Activated CD4-positive, alpha-beta T cell treated with anti-CD3 and anti-CD28 coated beads, Interleukin-2, amount 50 U/mL, for 1 hour (primary cell): Measurements from ENCODE around the gene ZFPM1.

Experiments
- DNase-seq: peaks from one replicate; pipeline ENCODE4 v3.0.0-alpha.2; 2020

Gene ZFPM1

DNA sequence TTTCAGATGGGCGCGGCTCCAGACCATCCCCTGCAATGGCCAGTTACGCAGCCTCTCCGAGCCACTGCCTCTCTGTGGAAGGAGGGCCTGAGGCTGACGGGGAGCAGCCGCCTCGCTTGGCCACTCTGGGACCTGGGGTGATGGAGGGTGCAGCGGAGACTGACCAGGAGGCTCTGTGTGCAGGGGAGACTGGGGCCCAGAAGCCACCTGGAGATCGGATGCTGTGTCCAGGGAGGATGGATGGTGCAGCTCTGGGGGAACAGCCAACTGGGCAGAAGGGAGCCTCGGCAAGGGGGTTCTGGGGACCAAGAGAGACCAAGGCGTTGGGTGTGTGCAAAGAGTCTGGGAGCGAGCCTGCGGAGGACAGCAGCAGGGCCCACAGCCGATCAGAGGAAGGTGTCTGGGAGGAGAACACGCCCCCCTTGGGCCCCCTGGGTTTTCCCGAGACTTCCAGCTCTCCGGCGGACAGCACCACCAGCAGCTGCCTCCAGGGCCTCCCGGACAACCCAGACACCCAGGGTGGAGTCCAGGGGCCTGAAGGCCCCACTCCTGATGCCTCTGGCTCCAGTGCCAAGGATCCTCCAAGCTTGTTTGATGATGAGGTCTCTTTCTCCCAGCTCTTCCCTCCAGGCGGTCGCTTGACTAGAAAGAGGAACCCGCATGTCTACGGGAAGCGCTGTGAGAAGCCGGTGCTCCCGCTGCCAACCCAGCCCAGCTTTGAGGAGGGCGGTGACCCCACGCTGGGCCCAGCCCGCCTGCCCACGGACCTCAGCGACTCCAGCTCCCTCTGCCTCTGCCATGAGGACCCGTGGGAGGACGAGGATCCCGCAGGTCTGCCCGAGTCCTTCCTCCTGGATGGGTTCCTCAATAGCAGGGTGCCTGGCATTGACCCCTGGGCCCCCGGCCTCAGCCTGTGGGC, 17.4 kb upstream of the ZFPM1 start:
- no peak for DNase-seq

DNA sequence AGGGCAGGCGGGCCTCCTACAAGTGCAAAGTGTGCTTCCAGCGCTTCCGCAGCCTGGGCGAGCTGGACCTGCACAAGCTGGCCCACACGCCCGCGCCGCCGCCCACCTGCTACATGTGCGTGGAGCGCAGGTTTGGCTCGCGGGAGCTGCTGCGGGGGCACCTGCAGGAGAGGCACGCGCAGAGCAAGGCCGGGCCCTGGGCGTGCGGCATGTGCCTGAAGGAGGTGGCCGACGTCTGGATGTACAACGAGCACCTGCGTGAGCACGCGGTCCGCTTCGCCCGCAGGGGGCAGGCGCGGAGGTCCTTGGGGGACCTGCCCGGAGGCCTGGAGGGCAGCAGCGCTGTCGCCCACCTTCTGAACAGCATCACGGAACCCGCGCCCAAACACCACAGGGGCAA, 16.3 kb upstream of the ZFPM1 start:
- DNase-seq = no peak

DNA sequence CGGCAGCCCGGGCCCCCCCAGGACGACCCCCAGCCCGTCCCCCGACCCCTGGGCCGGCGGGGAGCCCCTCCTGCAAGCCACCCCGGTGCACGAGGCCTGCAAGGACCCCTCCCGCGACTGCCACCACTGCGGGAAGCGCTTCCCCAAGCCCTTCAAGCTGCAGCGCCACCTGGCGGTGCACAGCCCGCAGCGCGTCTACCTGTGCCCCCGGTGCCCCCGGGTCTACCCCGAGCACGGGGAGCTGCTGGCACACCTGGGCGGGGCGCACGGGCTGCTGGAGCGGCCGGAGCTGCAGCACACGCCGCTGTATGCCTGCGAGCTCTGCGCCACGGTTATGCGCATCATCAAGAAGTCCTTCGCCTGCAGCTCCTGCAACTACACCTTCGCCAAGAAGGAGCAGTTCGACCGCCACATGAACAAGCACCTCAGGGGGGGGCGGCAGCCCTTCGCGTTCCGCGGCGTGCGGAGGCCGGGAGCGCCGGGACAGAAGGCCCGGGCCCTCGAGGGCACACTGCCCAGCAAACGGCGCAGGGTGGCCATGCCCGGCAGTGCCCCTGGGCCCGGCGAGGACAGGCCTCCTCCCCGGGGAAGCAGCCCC, 15.6 kb upstream of the ZFPM1 start:
- DNase-seq = peak; percentile 61

DNA sequence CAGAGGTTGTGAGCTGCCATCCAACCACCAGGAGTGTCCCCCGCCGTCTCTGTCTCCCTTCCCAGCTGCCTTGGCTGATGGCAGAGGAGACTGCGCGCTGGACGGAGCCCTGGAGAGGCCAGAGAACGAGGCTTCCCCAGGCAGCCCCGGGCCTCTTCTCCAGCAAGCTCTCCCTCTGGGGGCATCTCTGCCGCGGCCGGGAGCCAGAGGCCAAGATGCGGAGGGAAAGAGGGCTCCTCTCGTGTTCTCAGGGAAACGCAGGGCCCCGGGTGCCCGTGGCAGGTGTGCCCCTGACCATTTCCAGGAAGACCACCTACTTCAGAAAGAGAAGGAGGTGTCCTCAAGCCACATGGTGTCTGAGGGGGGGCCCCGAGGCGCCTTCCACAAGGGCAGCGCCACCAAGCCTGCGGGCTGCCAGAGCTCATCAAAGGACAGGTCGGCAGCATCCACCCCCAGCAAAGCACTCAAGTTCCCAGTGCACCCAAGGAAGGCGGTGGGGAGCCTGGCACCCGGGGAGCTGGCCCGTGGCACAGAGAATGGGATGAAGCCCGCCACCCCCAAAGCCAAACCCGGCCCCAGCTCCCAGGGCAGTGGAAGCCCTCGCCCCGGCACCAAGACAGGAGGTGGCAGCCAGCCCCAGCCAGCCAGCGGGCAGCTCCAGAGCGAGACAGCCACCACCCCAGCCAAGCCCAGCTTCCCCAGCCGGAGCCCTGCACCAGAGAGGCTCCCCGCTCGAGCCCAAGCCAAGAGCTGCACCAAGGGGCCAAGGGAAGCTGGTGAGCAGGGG, 14.8 kb upstream of the ZFPM1 start:
- no peak for DNase-seq

DNA sequence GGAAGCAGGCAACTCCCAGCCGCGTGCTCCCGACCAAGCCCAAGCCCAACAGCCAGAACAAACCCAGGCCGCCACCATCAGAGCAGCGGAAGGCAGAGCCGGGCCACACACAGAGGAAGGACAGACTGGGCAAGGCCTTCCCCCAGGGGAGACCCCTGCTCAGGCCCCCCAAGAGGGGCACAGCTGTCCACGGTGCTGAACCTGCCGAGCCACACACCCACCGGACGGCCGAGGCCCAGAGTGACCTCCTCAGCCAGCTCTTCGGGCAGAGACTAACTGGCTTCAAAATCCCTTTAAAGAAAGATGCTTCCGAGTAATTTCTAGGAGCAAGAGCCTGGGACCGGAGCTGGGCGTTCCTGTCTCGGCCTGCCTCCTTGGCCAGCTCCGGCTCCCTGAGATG, 14.1 kb upstream of the ZFPM1 start:
- no peak for DNase-seq

DNA sequence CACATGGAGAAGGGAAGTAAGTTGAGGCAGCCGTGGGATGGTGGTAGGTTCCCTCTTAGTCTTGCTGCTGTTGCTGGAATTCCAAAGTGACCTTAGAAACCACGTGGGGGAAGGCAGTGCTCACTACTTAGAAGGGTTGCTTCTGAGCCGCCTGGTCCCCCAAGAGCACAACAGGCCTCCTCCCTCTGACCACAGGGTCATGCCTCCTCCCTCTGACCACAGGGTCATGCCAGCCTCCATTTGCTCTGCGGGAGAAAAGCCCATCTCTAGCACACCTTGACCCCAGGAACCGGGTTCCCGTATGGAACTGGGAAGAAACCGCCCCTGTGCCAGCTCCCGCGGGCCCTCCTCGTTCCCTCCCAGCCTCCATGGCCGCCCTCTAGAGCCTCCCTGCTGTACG, 13.4 kb upstream of the ZFPM1 start:
- no peak for DNase-seq

DNA sequence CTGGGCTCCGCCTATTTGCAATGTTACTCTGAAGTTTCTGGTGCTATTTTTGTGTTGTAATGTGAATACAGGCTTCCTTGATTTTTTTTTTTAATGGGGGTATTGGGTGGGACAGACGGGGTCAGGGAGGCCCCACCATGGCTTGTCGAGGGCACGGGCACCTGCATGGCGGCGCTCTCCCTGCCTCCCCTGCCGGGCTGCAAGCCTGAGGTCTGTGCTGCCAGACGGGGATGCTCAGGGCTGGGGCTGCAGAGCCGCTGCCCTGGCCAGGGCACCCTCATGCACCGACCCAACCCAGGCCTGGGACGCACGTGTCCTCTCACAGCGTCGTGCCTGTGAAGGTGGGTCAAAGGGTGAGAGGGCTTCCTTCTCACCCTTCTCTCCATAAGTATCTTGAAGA, 13.0 kb upstream of the ZFPM1 start:
- DNase-seq = no peak

DNA sequence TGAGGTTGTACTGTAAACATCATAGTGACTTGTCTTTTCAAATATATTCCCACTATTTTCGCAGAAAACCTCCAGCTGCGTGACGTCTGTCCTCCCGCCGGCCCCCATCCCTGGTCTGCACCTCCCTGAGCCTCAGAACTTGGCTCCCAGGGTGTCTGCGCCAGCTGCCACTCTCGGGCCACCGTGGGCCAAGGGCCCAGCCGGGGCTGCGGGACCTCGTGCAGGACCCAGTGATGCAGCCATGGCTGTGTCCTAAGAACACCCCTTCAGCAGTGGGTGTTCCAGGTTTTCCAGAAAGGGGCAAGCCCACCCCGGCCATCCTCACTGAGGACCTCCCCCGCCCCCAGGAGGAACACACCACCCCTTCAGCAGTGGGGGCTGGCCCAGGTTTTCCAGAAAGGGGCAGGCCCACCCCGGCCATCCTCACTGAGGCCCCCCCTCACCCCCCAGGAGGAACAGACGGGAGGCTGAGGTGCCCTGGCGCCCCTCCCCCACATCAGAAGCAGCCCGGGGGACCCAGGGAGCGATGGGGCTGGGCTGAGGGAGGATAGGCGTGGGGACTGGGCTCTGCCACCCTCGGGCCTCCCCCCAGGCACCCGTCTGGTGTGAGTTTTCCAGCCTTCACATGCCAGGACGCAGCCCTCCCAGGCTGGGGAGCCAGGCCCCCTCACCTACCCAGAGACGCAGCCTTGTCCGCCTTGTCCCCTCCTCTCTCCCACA, 12.2 kb upstream of the ZFPM1 start:
- no peak for DNase-seq

DNA sequence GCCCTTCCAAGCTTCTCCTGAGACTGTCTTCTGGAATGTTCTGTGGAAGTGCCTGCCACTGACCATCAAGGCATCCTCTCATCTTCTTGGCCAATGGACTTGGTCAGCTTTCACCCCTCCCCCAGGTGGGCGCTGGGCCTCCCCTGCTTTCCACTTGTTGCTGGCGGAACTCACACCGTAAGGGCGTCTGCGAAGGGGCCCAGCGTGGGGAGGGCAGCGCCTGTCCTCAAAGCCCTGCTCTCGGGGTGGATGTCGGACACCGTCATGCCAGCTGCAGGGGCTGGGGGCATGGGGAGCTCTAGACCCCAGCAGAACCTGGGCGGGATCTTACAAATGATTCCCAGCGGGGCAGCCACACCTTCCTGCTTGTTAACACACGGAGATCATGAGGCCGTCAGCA, 11.6 kb upstream of the ZFPM1 start:
- no peak for DNase-seq

DNA sequence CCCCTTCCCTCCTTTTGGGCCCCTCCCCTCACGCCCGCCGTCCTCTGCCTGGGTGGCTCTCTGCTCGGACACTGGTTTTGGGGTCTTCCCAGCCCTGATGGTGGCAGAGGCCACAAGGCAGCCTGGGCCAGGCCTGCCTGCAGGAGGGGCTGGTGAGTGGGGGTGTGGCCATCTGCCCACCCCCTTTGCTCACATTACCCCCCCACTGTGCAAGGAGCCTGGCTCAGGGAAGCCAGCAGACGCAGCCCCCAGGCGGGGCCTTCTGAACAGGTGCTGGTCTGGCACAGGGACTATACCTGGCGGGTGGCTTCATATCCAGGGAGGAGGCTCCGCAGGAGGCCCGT, 10.7 kb upstream of the ZFPM1 start:
- DNase-seq = no peak

DNA sequence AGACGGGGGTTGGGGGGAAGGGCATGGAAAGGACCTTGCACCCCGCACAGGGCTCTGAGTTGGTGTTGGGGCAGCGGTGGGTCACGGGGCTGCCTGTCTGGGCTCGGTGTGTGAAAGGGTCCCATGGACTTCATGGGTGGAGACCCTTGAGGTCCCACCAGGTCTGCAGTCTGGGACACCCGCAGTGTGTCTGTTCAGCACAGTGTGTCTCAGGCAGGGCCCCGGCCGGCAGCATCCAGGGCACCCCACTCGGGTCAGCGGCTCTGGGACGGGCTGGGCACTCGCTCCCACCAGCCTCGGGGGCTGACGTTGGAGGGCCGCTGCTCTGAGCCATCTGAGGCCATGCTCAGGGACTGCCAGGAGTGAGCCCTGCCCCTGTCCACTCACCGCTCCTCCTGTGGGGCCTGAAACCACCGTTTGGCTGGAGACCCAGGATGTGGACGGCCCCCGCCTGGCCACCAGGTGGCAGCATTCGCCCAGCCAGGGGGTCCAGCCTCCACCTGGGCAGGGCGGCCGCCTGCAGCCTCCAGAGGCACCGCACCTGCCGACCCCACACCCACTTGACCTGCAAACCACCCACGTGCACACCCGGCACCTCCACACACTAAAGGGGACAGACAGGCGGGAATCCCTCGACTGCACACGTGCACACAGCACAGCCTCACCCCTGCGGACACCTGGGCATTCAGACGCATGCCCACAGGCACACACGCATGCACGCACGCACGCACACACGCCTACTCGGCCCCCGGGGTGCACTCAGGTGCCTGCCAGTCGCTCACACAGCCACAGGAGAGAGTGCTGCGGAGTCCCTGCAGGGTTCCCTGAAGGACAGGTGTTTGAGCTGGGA, 10.1 kb upstream of the ZFPM1 start:
- DNase-seq = peak; percentile 80

DNA sequence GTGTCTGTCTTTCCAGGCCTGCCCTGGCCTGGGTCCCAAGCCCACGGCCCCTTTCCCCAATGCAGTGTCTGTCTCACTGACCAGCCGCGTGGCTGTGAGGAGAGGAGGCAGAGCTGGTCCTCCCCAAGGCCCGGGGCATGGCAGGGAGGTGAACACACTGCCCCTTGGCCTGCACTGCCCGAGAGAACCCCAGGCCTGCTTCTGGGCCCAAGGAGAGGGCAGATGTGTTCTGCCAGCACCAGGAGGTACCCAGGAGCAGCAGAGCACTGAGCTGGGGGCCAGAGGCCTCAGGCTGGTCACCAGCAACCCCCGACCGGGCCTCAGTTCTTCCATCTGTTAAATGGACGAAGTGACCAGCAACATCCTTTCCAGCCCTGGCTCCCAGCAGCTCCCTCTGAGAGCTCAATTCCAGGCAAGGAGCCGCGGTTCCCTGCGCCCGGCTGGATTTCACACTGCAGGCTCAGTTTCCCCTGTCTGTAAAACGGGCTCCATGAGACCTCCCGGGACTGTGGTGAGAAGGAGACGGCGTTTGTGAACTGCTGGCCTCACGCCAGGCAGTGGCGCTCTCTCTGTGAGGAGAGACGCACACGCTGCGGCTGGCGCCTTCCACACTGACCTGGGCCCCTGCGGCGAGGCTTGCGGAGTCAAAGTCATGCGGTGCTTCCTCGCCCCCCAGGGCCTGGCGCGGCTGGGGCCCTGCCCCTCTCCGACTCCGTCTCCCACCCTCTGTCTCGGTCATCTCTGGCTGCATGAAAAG, 8.1 kb upstream of the ZFPM1 start:
- no peak for DNase-seq

DNA sequence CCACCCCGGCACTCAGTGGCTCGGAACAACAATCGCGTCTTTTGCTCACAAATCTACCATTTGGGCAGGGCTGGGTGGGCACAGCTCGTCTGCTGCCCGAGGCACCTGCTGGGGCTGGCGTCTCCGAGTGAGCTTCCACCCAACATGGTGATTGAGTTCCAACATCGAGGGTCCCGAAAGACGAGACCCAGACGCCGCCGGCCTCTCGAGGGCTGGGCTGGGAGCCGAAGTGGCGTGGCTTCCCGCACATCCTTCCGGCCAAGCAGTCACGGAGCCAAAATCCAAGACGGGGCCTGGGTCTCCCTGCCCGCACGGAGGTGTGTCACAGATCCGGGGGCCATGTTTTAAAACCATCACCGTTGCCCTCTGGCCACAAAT, 7.5 kb upstream of the ZFPM1 start:
- DNase-seq = no peak

DNA sequence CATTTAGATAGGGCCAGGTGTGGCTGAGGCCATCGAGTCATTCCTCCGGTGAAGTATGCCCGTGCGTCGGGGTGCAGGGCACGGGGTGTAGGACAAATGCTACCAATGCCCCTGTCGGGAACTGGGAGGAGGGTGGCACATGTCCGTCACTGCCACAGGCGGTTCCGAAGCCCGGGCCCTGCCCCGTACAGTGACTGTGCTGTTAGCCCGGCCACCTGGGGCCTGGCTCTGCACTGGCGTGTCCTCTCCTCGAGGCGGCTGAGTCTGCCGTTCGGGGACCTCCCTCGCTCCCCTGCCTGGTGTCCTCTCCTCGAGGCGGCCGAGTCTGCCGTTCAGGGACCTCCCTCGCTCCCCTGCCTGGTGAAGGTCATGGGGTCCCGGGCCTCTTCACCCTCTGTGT, 7.0 kb upstream of the ZFPM1 start:
- DNase-seq = no peak

DNA sequence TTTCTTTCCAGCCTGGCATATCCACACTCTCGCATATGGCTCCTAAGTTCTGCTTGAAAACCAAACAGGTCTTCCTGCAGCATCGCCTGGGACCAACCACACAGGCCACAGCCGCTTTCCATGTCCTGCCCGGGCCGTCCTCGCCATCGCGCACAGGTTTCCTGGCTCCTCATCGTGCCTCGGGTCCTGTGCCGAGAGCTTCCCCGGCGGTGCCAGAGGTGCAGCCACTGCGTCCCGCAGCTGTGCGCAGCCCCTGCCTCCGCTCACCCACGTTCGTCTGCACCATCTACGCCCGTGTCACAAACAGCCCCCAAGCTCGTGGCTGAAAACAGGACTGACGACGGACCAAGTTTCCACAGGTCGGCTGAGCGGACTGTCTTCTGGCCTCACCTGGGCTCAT, 6.3 kb upstream of the ZFPM1 start:
- DNase-seq = no peak

DNA sequence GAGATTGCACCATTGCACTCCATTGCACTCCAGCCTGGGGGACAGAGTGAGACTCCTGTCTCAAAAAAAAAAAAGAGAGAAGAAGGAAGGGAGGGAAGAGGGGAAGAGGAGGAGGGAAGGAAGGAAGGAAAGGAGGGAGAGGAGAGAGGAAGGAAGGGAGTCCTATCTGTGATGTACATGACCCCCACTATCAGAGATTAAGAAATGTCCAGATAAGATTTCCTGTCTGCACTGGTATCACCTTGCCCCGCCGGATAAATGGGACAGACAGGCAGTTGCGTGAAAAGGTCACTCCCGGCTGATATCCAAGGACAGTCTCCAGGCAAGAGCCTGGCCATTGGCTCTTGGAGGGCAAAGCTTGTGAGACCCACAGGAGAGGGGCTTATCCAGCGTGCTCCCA, 5.2 kb upstream of the ZFPM1 start:
- no peak for DNase-seq

DNA sequence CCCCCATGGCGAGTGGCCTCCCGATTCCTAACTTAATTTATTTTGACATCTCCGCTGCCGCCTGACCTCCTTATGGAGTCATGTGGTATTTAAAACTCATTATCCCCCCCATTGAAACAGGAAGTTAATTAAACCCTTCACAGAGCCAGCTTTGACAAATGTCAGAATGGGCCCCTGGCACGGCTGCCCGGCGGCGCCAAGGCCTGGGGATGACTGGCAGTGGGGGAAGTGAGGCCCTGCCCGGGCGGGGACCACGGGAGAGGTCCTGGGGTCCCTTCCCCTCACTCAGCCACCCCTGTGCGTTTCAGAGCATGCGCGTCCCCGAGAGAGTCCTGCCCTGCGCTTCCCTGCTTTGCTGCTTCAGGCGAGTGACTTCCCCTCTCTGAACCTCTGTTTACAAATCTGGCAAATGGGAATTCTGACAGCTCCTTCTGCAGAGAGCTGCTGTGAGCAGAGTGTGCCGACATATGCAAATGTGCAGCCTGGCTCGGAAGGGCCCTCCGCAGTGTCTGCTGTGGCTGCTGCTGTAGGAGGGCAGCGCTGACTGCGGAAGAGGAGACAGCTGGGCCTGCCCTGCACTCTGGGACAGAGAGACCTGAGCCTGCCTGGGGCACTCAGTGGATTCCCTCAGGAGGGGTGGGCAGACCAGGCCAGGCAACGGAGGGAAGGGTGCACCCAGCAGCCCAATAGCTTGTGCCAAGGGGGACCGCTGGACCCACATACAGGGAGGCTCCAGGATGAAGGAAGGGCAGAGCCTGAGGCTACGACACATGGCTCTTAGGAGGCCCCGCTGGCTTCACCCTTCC, 4.4 kb upstream of the ZFPM1 start:
- no peak for DNase-seq

DNA sequence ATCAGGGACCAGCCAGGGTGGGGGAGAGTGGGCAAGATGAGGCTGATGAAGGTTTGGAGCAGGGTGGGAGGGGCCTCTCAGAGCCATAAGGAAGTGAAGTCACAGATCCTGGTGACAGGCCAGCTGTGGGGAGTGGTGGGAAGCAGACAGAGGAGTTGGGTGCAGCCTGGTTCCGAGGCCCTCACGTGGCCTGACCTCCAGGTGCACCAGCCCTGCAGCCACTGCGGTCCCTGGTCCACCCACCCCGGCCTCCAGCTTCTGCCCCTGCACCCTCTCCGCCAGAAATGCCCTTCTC, 3.9 kb upstream of the ZFPM1 start:
- DNase-seq = no peak

DNA sequence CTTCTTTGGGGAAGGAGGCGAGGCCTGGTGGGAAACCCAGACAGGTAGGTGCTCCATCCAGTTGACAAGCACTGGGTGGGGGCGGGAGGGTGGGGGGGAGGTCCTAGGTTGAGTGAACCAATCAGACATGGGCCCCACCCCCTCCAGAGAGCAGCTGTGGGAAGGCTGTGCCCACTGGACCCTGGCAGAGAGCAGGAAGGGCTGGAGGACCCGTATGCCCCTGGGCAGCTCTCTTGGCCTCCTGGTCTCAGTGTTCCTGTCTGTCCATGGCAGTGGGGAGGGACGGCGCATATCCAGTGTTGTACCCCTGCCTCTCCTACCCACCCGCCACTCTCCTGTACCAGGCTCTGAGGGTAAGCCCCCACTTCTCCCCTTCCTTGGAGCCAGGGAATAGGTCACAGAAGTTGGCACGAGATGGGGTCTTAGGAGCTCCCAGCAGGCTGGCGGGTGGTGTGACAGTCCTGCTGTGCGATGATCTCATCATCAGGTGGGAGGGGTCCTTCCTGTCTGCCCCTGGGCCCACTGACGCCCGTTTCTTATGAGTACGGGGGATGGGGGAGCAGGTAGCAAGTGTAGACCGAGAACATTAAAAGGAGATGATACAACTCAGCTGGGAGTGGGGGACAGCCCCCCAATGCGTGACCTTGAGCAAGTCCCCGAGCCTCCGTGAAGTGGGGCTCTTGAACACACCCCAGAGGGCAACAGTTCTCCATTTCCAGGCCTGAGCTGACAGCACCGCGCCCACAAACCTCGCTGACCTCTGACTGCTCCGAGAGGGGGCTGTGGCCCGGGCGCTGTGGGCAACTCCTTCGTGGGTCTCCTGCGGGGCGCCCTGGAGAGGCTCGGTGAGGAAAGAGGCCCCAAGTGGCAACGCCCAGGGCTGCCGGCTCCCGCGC, 1.2 kb upstream of the ZFPM1 start:
- no peak for DNase-seq
